ENCODE measurements around the gene BMAL1. TPM values are rescaled to one million over a fixed set of nuclear protein-coding genes. Genes with fewer than 3 reads are reported as not detected.

The BMAL1 gene
- total RNA-seq, 2 experiments from 2014 or later, result 71.3 to 73.3 TPM

GRCh38 chr11:13318498-13319295, 41.1 kb downstream of the BMAL1 start:
- CTCF ChIA-PET, result interaction anchor here (0.6 to 1.5 kb wide), 5 partner anchors 15 to 166 kb away, joined by 3 to 6 read pairs (median 3); no protein-coding TSS in a partner anchor
- ATAC-seq (ENCODE audit: poor library complexity) (no peak), DNase-seq (peak in 1 of 14 experiments; percentile 53)
- TF ChIP-seq CTCF (IDR thresholded peaks at IDR 0.05), result no peak
- POLR2A ChIA-PET, result interaction anchor here (0.5 kb wide), 1 partner anchor 19 kb away, joined by 3 read pairs; no protein-coding TSS in a partner anchor
- no peaks in the 10 kb centered on the region for H3K27me3 Mint-ChIP-seq
- Histone ChIP-seq H3K4me1 (ENCODE audit: insufficient read depth, low read length) (peaks cover 51% of the 10 kb centered on the region), H3K27me3 (ENCODE audit: control insufficient read depth in 1 of 2, insufficient read depth in 2 of 2, low read length in 2 of 2) (no peaks in the 10 kb centered on the region), H3K27ac (ENCODE audit: low read depth in 1 of 2, low read length in 2 of 2) (no peak overlapping the region), H3K36me3 (ENCODE audit: insufficient read depth, low read length) (peaks cover 14% of the 10 kb centered on the region), H3K9me3 (ENCODE audit: control insufficient read depth in 1 of 2, insufficient read depth in 1 of 2, low read length in 2 of 2) (no peaks in the 10 kb centered on the region), H3K4me3 (ENCODE audit: low read length) (no peak overlapping the region)
- H3K36me3 Mint-ChIP-seq (ENCODE audit: low read depth), result peaks cover 25% of the 10 kb centered on the region
- peak overlapping the region; percentile 35 for H3K27ac Mint-ChIP-seq
- H3K9me3 Mint-ChIP-seq, result no peaks in the 10 kb centered on the region
- H3K4me1 Mint-ChIP-seq (ENCODE audit: low read depth), result peaks cover 77% of the 10 kb centered on the region
- intact Hi-C loops (cut with DNase I, micrococcal nuclease), result no loop called here
- H3K4me3 Mint-ChIP-seq, result no peak overlapping the region

- Mint-ChIP-seq H3K4me1 (ENCODE audit: low read depth) (peaks cover 69% of the 10 kb centered on the region), H3K9me3 (no peaks in the 10 kb centered on the region), H3K36me3 (ENCODE audit: low read depth) (peaks cover 26% of the 10 kb centered on the region), H3K4me3 (no peak overlapping the region), H3K27me3 (no peaks in the 10 kb centered on the region), H3K27ac (peak overlapping the region; percentile 34)
- intact Hi-C loops (cut with DNase I, micrococcal nuclease), result no loop called here
- ChIA-PET CTCF (interaction anchor here (1.1 kb wide), 1 partner anchor 14 kb away, joined by 3 read pairs; no protein-coding TSS in a partner anchor), POLR2A (no interaction called here)
- Histone ChIP-seq H3K36me3 (ENCODE audit: insufficient read depth, low read length) (peaks cover 23% of the 10 kb centered on the region), H3K27ac (ENCODE audit: low read depth in 1 of 2, low read length in 2 of 2) (no peak overlapping the region), H3K4me3 (ENCODE audit: low read length) (no peak overlapping the region), H3K4me1 (ENCODE audit: insufficient read depth, low read length) (peaks cover 31% of the 10 kb centered on the region), H3K9me3 (ENCODE audit: control insufficient read depth in 1 of 2, insufficient read depth in 1 of 2, low read length in 2 of 2) (no peaks in the 10 kb centered on the region), H3K27me3 (ENCODE audit: control insufficient read depth in 1 of 2, insufficient read depth in 2 of 2, low read length in 2 of 2) (no peaks in the 10 kb centered on the region)
- ATAC-seq (ENCODE audit: poor library complexity) (no peak), DNase-seq (no peak)
- TF ChIP-seq CTCF (IDR thresholded peaks at IDR 0.05), result no peak
Measured at GRCh38 chr11:13320688-13321087, 43.1 kb downstream of the BMAL1 start.

- CTCF ChIA-PET, result no interaction called here
- DNase-seq (no peak), ATAC-seq (ENCODE audit: poor library complexity) (no peak)
- H3K27me3 ChIP-seq (ENCODE audit: control insufficient read depth in 1 of 2, insufficient read depth in 2 of 2, low read length in 2 of 2), result no peaks in the 10 kb centered on the region
- intact Hi-C loops (cut with DNase I, micrococcal nuclease), result no loop called here
- H3K27ac ChIP-seq (ENCODE audit: low read depth in 1 of 2, low read length in 2 of 2), result no peak overlapping the region
- no peaks in the 10 kb centered on the region for H3K9me3 Mint-ChIP-seq
- peaks cover 26% of the 10 kb centered on the region for H3K36me3 Mint-ChIP-seq (ENCODE audit: low read depth)
- H3K27ac Mint-ChIP-seq, result no peak overlapping the region
- H3K4me1 Mint-ChIP-seq (ENCODE audit: low read depth), result peaks cover 61% of the 10 kb centered on the region
- no peaks in the 10 kb centered on the region for H3K9me3 ChIP-seq (ENCODE audit: control insufficient read depth in 1 of 2, insufficient read depth in 1 of 2, low read length in 2 of 2)
- no peak for TF ChIP-seq CTCF (IDR thresholded peaks at IDR 0.05)
- H3K27me3 Mint-ChIP-seq, result no peaks in the 10 kb centered on the region
- H3K4me3 ChIP-seq (ENCODE audit: low read length), result no peak overlapping the region
- H3K4me3 Mint-ChIP-seq, result no peak overlapping the region
- peaks cover 24% of the 10 kb centered on the region for H3K4me1 ChIP-seq (ENCODE audit: insufficient read depth, low read length)
- POLR2A ChIA-PET, result no interaction called here
- H3K36me3 ChIP-seq (ENCODE audit: insufficient read depth, low read length), result peaks cover 28% of the 10 kb centered on the region
Measured at GRCh38 chr11:13321431-13321830, 43.8 kb downstream of the BMAL1 start.

Measured in CD4-positive, alpha-beta T cell (primary cell).